SU-DHL-6 (cell line): ENCODE data around the gene MLC1.

Source experiments
- EZH2phosphoT487 ChIP-seq: fragments of 200-600 bp; sonication (generic), shearing (Covaris generic); conservative IDR thresholded peaks from 2 replicates; pipeline ENCODE4 v1.6.1; 2018; ENCODE audit warnings: mild to moderate bottlenecking, antibody characterized with exemption, low read length, moderate library complexity, mixed read lengths
- TF ChIP-seq, protein P1 (sequence below): fragments of 200-600 bp; sonication (generic); IDR thresholded peaks from one replicate; pipeline ENCODE4 v1.5.1; 2017; ENCODE audit warnings: antibody characterized with exemption, mild to moderate bottlenecking, low read length, moderate library complexity; ENCODE audit not compliant: insufficient read depth, poor library complexity, severe bottlenecking

DNA sequence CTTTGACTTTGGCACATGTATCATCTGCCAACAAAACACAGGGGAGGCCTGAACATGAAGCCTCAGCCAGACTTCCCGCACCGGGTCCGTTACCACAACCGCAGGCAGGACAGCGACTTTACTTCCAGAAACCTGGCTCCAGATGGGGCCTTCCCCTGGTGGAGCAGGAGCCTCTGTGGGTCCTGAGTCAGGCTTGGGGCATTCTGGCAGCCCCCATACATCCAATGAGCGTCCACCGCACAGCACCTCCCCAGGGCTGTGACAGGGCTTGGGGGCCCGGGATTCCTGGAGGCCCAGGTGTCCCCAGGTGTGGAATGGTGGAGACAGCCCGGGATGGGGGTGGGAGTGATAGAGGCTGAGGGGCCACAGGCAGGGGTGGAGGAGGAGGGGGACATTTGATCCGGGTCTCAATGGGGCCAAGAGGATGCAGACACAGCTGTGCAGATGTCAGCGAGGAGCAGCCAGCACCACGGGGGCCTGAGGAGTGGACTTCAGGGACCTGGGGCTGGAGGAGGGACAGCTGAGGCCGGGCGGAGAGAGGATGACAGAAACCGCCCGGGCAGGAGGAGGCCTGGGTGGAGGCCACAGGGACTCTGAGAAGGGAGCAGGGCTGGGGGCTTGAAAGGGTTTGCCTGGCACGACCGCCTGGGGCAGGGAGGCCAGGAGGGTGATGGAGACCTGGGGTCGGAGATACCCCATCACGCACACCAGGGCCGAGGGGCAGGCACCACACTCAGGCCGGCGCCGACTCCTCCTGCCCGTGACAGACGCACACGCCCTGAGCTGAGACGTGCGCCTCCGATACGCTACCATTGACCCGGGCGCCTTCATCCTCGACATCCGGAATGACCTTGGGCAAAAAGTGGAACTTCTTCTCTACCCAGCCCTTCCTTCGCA, 35.7 kb downstream of the MLC1 start:
- TF ChIP-seq, protein P1, sequence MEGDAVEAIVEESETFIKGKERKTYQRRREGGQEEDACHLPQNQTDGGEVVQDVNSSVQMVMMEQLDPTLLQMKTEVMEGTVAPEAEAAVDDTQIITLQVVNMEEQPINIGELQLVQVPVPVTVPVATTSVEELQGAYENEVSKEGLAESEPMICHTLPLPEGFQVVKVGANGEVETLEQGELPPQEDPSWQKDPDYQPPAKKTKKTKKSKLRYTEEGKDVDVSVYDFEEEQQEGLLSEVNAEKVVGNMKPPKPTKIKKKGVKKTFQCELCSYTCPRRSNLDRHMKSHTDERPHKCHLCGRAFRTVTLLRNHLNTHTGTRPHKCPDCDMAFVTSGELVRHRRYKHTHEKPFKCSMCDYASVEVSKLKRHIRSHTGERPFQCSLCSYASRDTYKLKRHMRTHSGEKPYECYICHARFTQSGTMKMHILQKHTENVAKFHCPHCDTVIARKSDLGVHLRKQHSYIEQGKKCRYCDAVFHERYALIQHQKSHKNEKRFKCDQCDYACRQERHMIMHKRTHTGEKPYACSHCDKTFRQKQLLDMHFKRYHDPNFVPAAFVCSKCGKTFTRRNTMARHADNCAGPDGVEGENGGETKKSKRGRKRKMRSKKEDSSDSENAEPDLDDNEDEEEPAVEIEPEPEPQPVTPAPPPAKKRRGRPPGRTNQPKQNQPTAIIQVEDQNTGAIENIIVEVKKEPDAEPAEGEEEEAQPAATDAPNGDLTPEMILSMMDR, result no peak
- TF ChIP-seq EZH2phosphoT487, result no peak
